B cell (primary cell): Measurements from ENCODE around the gene USB1.

Source experiments
- EZH2 ChIP-seq: IDR thresholded peaks from 2 replicates; pipeline ENCODE4 v1.6.1; 2012; ENCODE audit warnings: borderline replicate concordance, low read depth, mild to moderate bottlenecking, moderate library complexity, low read length; ENCODE audit not compliant: insufficient read depth, poor library complexity, severe bottlenecking
- TF ChIP-seq, protein P1 (sequence below): fragments of 200-600 bp; IDR thresholded peaks from one replicate; pipeline ENCODE4 v1.8.0; 2022; ENCODE audit warnings: antibody characterized with exemption, mild to moderate bottlenecking

DNA sequence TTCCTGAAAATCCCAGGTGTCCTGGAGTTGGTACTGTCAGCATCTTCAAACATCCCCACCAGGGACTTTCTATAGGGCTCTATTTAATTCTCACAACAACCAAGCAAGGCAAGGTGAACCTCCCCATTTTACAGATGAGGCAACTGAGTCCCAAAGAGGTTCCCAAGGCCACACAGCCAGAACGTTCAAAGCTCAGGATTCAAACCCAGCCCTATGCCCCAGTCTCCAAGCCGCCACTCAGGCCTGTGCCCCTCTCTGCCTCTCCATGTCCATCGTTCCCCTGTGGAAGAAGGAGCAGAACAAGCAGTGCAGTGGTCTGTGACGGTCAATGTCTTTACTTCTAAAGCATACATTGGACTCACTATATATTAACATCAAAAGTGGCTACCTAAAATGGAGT, 6.8 kb upstream of the USB1 start:
- TF ChIP-seq, protein P1, sequence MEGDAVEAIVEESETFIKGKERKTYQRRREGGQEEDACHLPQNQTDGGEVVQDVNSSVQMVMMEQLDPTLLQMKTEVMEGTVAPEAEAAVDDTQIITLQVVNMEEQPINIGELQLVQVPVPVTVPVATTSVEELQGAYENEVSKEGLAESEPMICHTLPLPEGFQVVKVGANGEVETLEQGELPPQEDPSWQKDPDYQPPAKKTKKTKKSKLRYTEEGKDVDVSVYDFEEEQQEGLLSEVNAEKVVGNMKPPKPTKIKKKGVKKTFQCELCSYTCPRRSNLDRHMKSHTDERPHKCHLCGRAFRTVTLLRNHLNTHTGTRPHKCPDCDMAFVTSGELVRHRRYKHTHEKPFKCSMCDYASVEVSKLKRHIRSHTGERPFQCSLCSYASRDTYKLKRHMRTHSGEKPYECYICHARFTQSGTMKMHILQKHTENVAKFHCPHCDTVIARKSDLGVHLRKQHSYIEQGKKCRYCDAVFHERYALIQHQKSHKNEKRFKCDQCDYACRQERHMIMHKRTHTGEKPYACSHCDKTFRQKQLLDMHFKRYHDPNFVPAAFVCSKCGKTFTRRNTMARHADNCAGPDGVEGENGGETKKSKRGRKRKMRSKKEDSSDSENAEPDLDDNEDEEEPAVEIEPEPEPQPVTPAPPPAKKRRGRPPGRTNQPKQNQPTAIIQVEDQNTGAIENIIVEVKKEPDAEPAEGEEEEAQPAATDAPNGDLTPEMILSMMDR, result no peak
- TF ChIP-seq EZH2, result no peak
